Mesenchymal stem cell (in vitro differentiated cells and primary cell): ENCODE results near the gene RRM2.
A peak's percentile ranks its signal among the peaks of the same experiment; 100 is the strongest.

Experiments used
- DNase-seq: peaks from one replicate; pipeline ENCODE4 v3.0.0-alpha.2; 2013
- H2AFZ ChIP-seq: one replicate; pipeline ENCODE4 v1.6.1; 2013; ENCODE audit warnings: low read depth, mild to moderate bottlenecking, control low read depth, inconsistent platforms, low read length, moderate library complexity
- H2AK5ac ChIP-seq: 2 replicates; pipeline ENCODE4 v1.6.1; 2013; ENCODE audit warnings: low read length, moderate library complexity, mild to moderate bottlenecking, inconsistent platforms; ENCODE audit not compliant: severe bottlenecking
- H2BK120ac ChIP-seq: one replicate; pipeline ENCODE4 v1.6.1; 2013; ENCODE audit warnings: low read depth, mild to moderate bottlenecking, inconsistent platforms, low read length, moderate library complexity
- H2BK12ac ChIP-seq, 2 experiments: one replicate each; pipeline ENCODE4 v1.6.1; 2013; ENCODE audit warnings: inconsistent platforms in 2 of 2, low read length in 2 of 2, mild to moderate bottlenecking in 2 of 2, moderate library complexity in 2 of 2, control low read depth in 1 of 2
- H2BK15ac ChIP-seq: one replicate; pipeline ENCODE4 v1.6.1; 2013; ENCODE audit warnings: mild to moderate bottlenecking, low read depth, inconsistent platforms; ENCODE audit not compliant: poor library complexity, severe bottlenecking
- H2BK5ac ChIP-seq: 2 replicates; pipeline ENCODE4 v1.6.1; 2013; ENCODE audit warnings: low read depth, mild to moderate bottlenecking, low read length, control low read depth, inconsistent platforms; ENCODE audit not compliant: poor library complexity, severe bottlenecking
- H3K14ac ChIP-seq, 2 experiments: one replicate each; pipeline ENCODE4 v1.6.1; 2013; ENCODE audit warnings: inconsistent platforms in 2 of 2, low read length in 2 of 2, control low read depth in 1 of 2, mild to moderate bottlenecking in 1 of 2, moderate library complexity in 1 of 2
- H3K18ac ChIP-seq, 2 experiments: one replicate each; pipeline ENCODE4 v1.6.1; 2013; ENCODE audit warnings: inconsistent platforms in 2 of 2, low read length in 2 of 2, control low read depth in 1 of 2, low read depth in 1 of 2, mild to moderate bottlenecking in 1 of 2
- H3K23ac ChIP-seq, 2 experiments: one replicate each; pipeline ENCODE4 v1.6.1; 2013; ENCODE audit warnings: inconsistent platforms in 2 of 2, low read length in 2 of 2, mild to moderate bottlenecking in 2 of 2, moderate library complexity in 2 of 2, control low read depth in 1 of 2
- H3K27ac ChIP-seq: 2 replicates; pipeline ENCODE4 v1.5.1; 2013; ENCODE audit warnings: mild to moderate bottlenecking, moderate library complexity, low read length, control low read depth, inconsistent platforms; ENCODE audit not compliant: poor library complexity, severe bottlenecking
- H3K27me3 ChIP-seq, 2 experiments: 2 replicates each; pipeline versions ENCODE4 v1.6.1 to v1.7.0; 2013; ENCODE audit warnings: low read length in 2 of 2, mild to moderate bottlenecking in 2 of 2, moderate library complexity in 2 of 2, control low read depth in 1 of 2, inconsistent platforms in 1 of 2; ENCODE audit not compliant: control insufficient read depth in 1 of 2, insufficient read depth in 1 of 2
- H3K36me3 ChIP-seq, 2 experiments: 2 replicates each; pipeline versions ENCODE4 v1.6.1 to v1.7.0; 2013; ENCODE audit warnings: low read length in 2 of 2, control low read depth in 1 of 2, inconsistent platforms in 1 of 2, low read depth in 1 of 2, mild to moderate bottlenecking in 1 of 2; ENCODE audit not compliant: insufficient read depth in 2 of 2, control insufficient read depth in 1 of 2
- H3K4ac ChIP-seq, 2 experiments: one replicate each; pipeline ENCODE4 v1.6.1; 2013; ENCODE audit warnings: inconsistent platforms in 2 of 2, low read length in 2 of 2, mild to moderate bottlenecking in 2 of 2, moderate library complexity in 2 of 2, control low read depth in 1 of 2, low read depth in 1 of 2
- H3K4me1 ChIP-seq: 2 replicates; pipeline ENCODE4 v1.6.1; 2013; ENCODE audit warnings: low read depth, low read length, control low read depth; ENCODE audit not compliant: control insufficient read depth, insufficient read depth
- H3K4me2 ChIP-seq: 2 replicates; pipeline ENCODE4 v1.6.1; 2013; ENCODE audit warnings: low read length, mild to moderate bottlenecking, inconsistent platforms; ENCODE audit not compliant: poor library complexity, severe bottlenecking
- H3K4me3 ChIP-seq, 2 experiments: 2 replicates each; pipeline versions ENCODE4 v1.5.1 to v1.7.0; 2013; ENCODE audit warnings: low read length in 2 of 2, mild to moderate bottlenecking in 2 of 2, control low read depth in 1 of 2, low read depth in 1 of 2; ENCODE audit not compliant: insufficient read depth in 1 of 2
- H3K79me1 ChIP-seq: replicated peaks from 2 replicates; pipeline ENCODE4 v1.6.1; 2013; ENCODE audit warnings: mild to moderate bottlenecking, control low read depth, low read length, inconsistent platforms; ENCODE audit not compliant: poor library complexity, severe bottlenecking
- H3K9ac ChIP-seq: 2 replicates; pipeline ENCODE4 v1.7.0; 2013; ENCODE audit warnings: mild to moderate bottlenecking, low read length, moderate library complexity
- H3K9me3 ChIP-seq: 2 replicates; pipeline ENCODE4 v1.7.0; 2013; ENCODE audit warnings: mild to moderate bottlenecking, low read length; ENCODE audit not compliant: control insufficient read depth
- H4K8ac ChIP-seq: one replicate; pipeline ENCODE4 v1.6.1; 2013; ENCODE audit warnings: inconsistent platforms, mild to moderate bottlenecking, low read length, moderate library complexity
- H4K91ac ChIP-seq: one replicate; pipeline ENCODE4 v1.6.1; 2013; ENCODE audit warnings: mild to moderate bottlenecking, low read length, inconsistent platforms
- WGBS: methylation state at CpG from one replicate; pipeline ENCODE4 v1.1.7; 2013; ENCODE audit warnings: mixed read lengths; 5-methylcytosine and 5-hydroxymethylcytosine counted together

The RRM2 gene

GRCh38 chr2:10085668-10086059 lies 36.9 kb upstream of the RRM2 start:
- no peak overlapping the region for H2AK5ac ChIP-seq
- H3K23ac ChIP-seq, result no peak overlapping the region
- H3K36me3 ChIP-seq, result no peaks in the 10 kb centered on the region
- no peak overlapping the region for H3K14ac ChIP-seq
- 95% methylated on average over 11 of the region's 11 CpGs for WGBS
- H2AFZ ChIP-seq, result no peak overlapping the region
- no peak overlapping the region for H2BK12ac ChIP-seq
- H3K4me3 ChIP-seq, result no peak overlapping the region
- no peak overlapping the region for H4K8ac ChIP-seq
- H3K18ac ChIP-seq, result no peak overlapping the region
- DNase-seq, result no peak
- H3K4ac ChIP-seq, result no peak overlapping the region
- H3K27ac ChIP-seq, result peak overlapping the region; percentile 48
- no peak overlapping the region for H2BK5ac ChIP-seq
- H2BK15ac ChIP-seq, result no peak overlapping the region
- no peak overlapping the region for H2BK120ac ChIP-seq
- H3K27me3 ChIP-seq, result peaks cover 5 to 86% of the 10 kb centered on the region in 2 experiments
- H3K79me1 ChIP-seq, result no peaks in the 10 kb centered on the region
- H3K4me1 ChIP-seq, result peaks cover 31% of the 10 kb centered on the region
- no peaks in the 10 kb centered on the region for H3K9me3 ChIP-seq
- no peak overlapping the region for H4K91ac ChIP-seq
- peak overlapping the region; percentile 0 for H3K4me2 ChIP-seq
- no peak overlapping the region for H3K9ac ChIP-seq

- peak overlapping the region; percentile 66 for H2AK5ac ChIP-seq
- no peak overlapping the region for H3K23ac ChIP-seq
- H2BK15ac ChIP-seq, result no peak overlapping the region
- peak overlapping the region; percentile 15 for H3K27ac ChIP-seq
- H3K27me3 ChIP-seq, result peaks cover 5 to 88% of the 10 kb centered on the region in 2 experiments
- no peak overlapping the region for H3K4me3 ChIP-seq
- no peak overlapping the region for H2BK5ac ChIP-seq
- H2BK12ac ChIP-seq, result no peak overlapping the region
- H4K91ac ChIP-seq, result no peak overlapping the region
- WGBS, result 61% methylated on average over 3 of the region's 4 CpGs
- peaks cover 31% of the 10 kb centered on the region for H3K4me1 ChIP-seq
- H3K4ac ChIP-seq, result no peak overlapping the region
- H3K4me2 ChIP-seq, result no peak overlapping the region
- no peak overlapping the region for H3K18ac ChIP-seq
- DNase-seq, result no peak
- H2AFZ ChIP-seq, result no peak overlapping the region
- no peak overlapping the region for H4K8ac ChIP-seq
- H3K14ac ChIP-seq, result no peak overlapping the region
- no peaks in the 10 kb centered on the region for H3K9me3 ChIP-seq
- no peak overlapping the region for H2BK120ac ChIP-seq
- no peak overlapping the region for H3K9ac ChIP-seq
- no peaks in the 10 kb centered on the region for H3K79me1 ChIP-seq
- no peaks in the 10 kb centered on the region for H3K36me3 ChIP-seq
These were observed 35.6 kb upstream of the RRM2 start for GRCh38 chr2:10086950-10087349.

GRCh38 chr2:10087360-10087759 lies 35.2 kb upstream of the RRM2 start:
- WGBS, result 78% methylated on average over 8 of the region's 8 CpGs
- H2BK5ac ChIP-seq, result no peak overlapping the region
- no peak overlapping the region for H3K18ac ChIP-seq
- H3K9ac ChIP-seq, result no peak overlapping the region
- peaks cover 4% of the 10 kb centered on the region for H3K9me3 ChIP-seq
- no peak overlapping the region for H3K23ac ChIP-seq
- H2BK15ac ChIP-seq, result no peak overlapping the region
- no peak overlapping the region for H3K4ac ChIP-seq
- H3K14ac ChIP-seq, result no peak overlapping the region
- no peak for DNase-seq
- no peak overlapping the region for H3K4me2 ChIP-seq
- peaks cover 5 to 88% of the 10 kb centered on the region in 2 experiments for H3K27me3 ChIP-seq
- no peak overlapping the region for H3K4me3 ChIP-seq
- peak overlapping the region; percentile 15 for H3K27ac ChIP-seq
- no peaks in the 10 kb centered on the region for H3K36me3 ChIP-seq
- H2BK120ac ChIP-seq, result no peak overlapping the region
- H2BK12ac ChIP-seq, result no peak overlapping the region
- H3K79me1 ChIP-seq, result no peaks in the 10 kb centered on the region
- no peak overlapping the region for H4K91ac ChIP-seq
- H2AK5ac ChIP-seq, result peak overlapping the region; percentile 66
- no peak overlapping the region for H4K8ac ChIP-seq
- H3K4me1 ChIP-seq, result peaks cover 28% of the 10 kb centered on the region
- no peak overlapping the region for H2AFZ ChIP-seq

GRCh38 chr2:10089565-10090190 lies 32.9 kb upstream of the RRM2 start:
- Histone ChIP-seq H4K8ac (no peak overlapping the region), H3K14ac (no peak overlapping the region), H2BK5ac (no peak overlapping the region), H3K23ac (no peak overlapping the region), H2AFZ (no peak overlapping the region), H3K4me2 (no peak overlapping the region), H4K91ac (no peak overlapping the region), H2BK15ac (no peak overlapping the region), H3K27ac (peak overlapping the region; percentile 43), H3K9me3 (peaks cover 6% of the 10 kb centered on the region), H3K18ac (no peak overlapping the region), H2BK12ac (no peak overlapping the region), H3K4ac (no peak overlapping the region), H2AK5ac (no peak overlapping the region), H3K36me3 (no peaks in the 10 kb centered on the region), H3K9ac (no peak overlapping the region), H3K27me3 (peaks cover 0 to 86% of the 10 kb centered on the region in 2 experiments), H3K79me1 (no peaks in the 10 kb centered on the region), H3K4me3 (no peak overlapping the region), H2BK120ac (no peak overlapping the region), H3K4me1 (peaks cover 19% of the 10 kb centered on the region)
- no peak for DNase-seq
- 55% methylated on average over 4 of the region's 5 CpGs for WGBS
